Mucosa of descending colon (tissue), 3 donors: ENCODE data around the gene KLK1. TPM values are rescaled to one million over a fixed set of nuclear protein-coding genes. Genes with fewer than 3 reads are reported as not detected.

Experiments used
- ATAC-seq: fragments of 200-7000 bp; cut with Tn5 transposase; one replicate; pipeline ENCODE4 v1.9.1; 2020; ENCODE audit warnings: mild to moderate bottlenecking, moderate library complexity
- DNase-seq, 3 donors: peaks; one replicate each; pipeline ENCODE4 v3.0.0-alpha.2; 2020
- H3K36me3 ChIP-seq: fragments of 200-600 bp; one replicate; pipeline ENCODE4 v1.8.0; 2021; ENCODE audit warnings: low read depth, mild to moderate bottlenecking
- H3K4me1 ChIP-seq: fragments of 200-600 bp; one replicate; pipeline ENCODE4 v1.8.0; 2021; ENCODE audit warnings: low read depth, mild to moderate bottlenecking
- H3K4me3 ChIP-seq: fragments of 200-600 bp; one replicate; pipeline ENCODE4 v1.8.0; 2021; ENCODE audit warnings: mild to moderate bottlenecking
- H3K9me3 ChIP-seq: fragments of 200-600 bp; one replicate; pipeline ENCODE4 v1.8.0; 2021; ENCODE audit warnings: mild to moderate bottlenecking
- intact Hi-C, 2 donors: fragments of 100-400 bp; cut with DNase I in 1 of 2; cut with micrococcal nuclease in 1 of 2; formaldehyde crosslinking; loops; one replicate each; pipeline versions ENCODE4 v1.11.0 to v1.11.1; 2022; cut with DNase I, micrococcal nuclease
- total RNA-seq, 3 donors: library from RNA; stranded (reverse); fragmentation: NEBNext Ultra II Directional in 2 of 3; extraction: Animal tissue kit (Norgen Biotek cat#: 25700) in 2 of 3; gene quantifications; one replicate each; pipeline versions ENCODE4 v1.2.1 to v1.2.4, GENCODE V29; 2021 to 2023
- TF ChIP-seq, protein P1 (sequence below): fragments of 200-600 bp; IDR thresholded peaks from one replicate; pipeline ENCODE4 v1.8.0; 2022; ENCODE audit warnings: antibody characterized with exemption, mild to moderate bottlenecking
- donor health status: DM: no; HTN: no; CAD: no; lungs with moderate emphysema.
- donor health status: DM: no; HTN: no; CAD: no.
- donor health status: DM: no; HTN: yes; CAD: no.

KLK1 gene
- total RNA-seq, 3 donors from 2014 or later: 29.3 to 130 (median 80.6) TPM

GRCh38 chr19:50822661-50823208 lies 852 bp downstream of the KLK1 start:
- Histone ChIP-seq H3K36me3 (no peaks in the 10 kb centered on the region), H3K9me3 (no peaks in the 10 kb centered on the region), H3K4me3 (no peak overlapping the region), H3K4me1 (peaks cover 24% of the 10 kb centered on the region)
- intact Hi-C loops: no loop called here
- TF ChIP-seq, protein P1, sequence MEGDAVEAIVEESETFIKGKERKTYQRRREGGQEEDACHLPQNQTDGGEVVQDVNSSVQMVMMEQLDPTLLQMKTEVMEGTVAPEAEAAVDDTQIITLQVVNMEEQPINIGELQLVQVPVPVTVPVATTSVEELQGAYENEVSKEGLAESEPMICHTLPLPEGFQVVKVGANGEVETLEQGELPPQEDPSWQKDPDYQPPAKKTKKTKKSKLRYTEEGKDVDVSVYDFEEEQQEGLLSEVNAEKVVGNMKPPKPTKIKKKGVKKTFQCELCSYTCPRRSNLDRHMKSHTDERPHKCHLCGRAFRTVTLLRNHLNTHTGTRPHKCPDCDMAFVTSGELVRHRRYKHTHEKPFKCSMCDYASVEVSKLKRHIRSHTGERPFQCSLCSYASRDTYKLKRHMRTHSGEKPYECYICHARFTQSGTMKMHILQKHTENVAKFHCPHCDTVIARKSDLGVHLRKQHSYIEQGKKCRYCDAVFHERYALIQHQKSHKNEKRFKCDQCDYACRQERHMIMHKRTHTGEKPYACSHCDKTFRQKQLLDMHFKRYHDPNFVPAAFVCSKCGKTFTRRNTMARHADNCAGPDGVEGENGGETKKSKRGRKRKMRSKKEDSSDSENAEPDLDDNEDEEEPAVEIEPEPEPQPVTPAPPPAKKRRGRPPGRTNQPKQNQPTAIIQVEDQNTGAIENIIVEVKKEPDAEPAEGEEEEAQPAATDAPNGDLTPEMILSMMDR: no peak
- ATAC-seq: no peak
- no peak for DNase-seq

- Histone ChIP-seq H3K36me3 (no peaks in the 10 kb centered on the region), H3K4me3 (no peak overlapping the region), H3K9me3 (no peaks in the 10 kb centered on the region), H3K4me1 (peaks cover 24% of the 10 kb centered on the region)
- DNase-seq (peak in 1 of 3 donors; percentile 42), ATAC-seq (no peak)
- TF ChIP-seq, protein P1: no peak
- intact Hi-C loops: no loop called here
Observed at GRCh38 chr19:50821622-50822021, 2.0 kb downstream of the KLK1 start.

DNA sequence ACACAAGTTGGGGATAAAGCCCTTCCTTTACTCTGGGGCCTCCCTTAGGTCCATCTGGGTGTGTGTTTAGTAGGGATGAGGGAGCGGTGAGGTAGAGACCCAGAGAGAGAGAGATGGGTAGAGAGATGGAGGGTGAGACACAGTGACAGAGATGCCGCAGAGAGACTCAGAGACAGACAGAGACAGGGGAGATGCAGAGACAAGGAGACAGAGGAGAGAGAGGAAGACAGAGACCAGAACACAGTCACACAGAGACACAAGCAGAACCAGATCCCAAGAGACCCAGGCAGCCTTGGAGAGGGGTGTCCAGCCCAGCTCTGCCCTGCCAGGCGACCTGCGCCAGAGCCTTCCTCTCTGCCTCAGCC lies 2.4 kb downstream of the KLK1 start:
- no peaks in the 10 kb centered on the region for H3K9me3 ChIP-seq
- H3K4me1 ChIP-seq: peaks cover 24% of the 10 kb centered on the region
- no peaks in the 10 kb centered on the region for H3K36me3 ChIP-seq
- TF ChIP-seq, protein P1: no peak
- ATAC-seq (no peak), DNase-seq (no peak)
- H3K4me3 ChIP-seq: no peak overlapping the region
- intact Hi-C loops: no loop called here

DNA sequence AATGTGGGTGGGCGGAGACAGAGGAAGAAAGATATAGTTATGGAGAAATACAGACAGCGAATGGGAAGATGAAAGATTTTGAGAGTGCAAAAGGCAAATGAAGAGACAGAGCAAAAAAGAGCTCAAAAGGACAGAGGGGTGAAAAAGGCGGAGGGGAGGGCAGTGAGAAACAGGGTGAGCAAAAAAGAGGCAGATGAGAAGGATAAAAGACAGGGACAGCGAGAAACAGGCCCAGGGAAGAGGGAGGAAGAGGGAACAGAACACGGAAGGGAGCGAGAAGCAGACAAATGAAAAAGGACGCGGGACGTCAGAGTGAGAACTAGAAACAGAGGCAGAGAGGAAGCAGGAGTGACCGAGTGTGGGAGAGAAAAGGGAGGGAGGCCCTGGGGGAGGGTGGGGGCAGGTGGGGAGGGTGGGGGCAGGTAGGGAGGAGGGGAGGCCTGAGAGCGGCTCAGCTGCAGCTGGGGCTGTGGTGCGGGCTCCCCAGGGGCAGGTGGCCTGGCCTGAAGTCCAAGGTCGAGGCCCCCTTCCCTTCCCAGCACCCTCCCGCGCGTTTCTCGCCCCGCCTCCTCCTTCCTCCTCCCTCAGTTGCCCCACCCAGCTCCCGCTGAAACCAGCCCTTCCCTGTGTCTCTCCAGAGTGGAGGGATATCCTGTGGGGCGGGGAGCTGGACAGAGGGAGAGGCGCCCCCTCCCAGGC lies 2.9 kb downstream of the KLK1 start:
- DNase-seq (peak; percentile 85 to 91 (median 88)), ATAC-seq (peak; percentile 59)
- Histone ChIP-seq H3K36me3 (no peaks in the 10 kb centered on the region), H3K4me1 (peaks cover 24% of the 10 kb centered on the region), H3K9me3 (no peaks in the 10 kb centered on the region), H3K4me3 (no peak overlapping the region)
- TF ChIP-seq, protein P1: no peak
- intact Hi-C loops: no loop called here

DNA sequence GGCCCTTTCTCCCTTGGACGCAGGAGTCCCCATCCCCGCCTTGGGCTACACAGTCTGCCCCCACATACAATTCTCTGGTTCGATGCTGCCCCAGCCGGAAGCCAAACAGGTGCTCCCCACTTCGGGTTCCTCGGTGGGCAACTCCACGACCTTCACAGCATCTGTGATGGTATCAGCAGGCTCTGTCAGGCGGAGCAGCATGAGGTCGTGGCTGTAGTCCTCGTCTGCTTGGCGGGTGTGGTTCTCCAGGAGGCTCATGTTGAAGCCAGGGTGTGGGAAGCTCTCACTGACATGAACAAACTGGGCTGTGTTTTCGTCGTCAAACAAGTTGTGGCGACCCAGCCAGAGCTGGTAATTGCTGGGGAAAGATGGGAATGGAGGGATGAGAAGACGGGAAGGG lies 3.5 kb downstream of the KLK1 start:
- peaks cover 24% of the 10 kb centered on the region for H3K4me1 ChIP-seq
- no peaks in the 10 kb centered on the region for H3K9me3 ChIP-seq
- H3K4me3 ChIP-seq: no peak overlapping the region
- peak; percentile 57 to 66 (median 57) for DNase-seq
- no peaks in the 10 kb centered on the region for H3K36me3 ChIP-seq
- ATAC-seq: no peak
- TF ChIP-seq, protein P1: no peak
- intact Hi-C loops: no loop called here
